Smooth muscle cell of the brain vasculature (primary cell): ENCODE results near the gene MRPS10.
"Not testable (repeated sequence)": the region's sequence is repeated elsewhere in the genome, so short reads cannot be mapped to it uniquely, and the experiment has no call there.

Experiments
- DNase-seq: peaks from one replicate; pipeline ENCODE4 v3.0.0-alpha.2; 2012; ENCODE audit warnings: low read depth, low spot score

The MRPS10 gene

DNA sequence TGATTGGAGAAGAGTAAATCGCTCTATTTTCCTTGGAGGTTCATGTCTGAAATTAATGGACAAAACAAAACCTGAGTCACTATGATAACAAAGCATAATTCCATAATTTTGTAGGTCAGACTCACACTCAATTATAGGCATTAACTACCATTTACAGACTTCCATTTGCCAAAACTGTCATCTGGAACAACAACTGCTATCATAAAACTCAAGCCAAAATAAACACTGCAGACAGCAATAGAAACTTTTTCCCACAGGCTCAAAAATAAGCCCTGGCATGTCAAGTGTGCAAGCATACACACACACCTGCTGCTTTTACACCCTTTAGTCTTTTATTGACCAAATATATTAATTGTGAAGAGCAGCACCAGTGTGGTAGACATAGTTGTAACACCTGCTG, 7.1 kb downstream of the MRPS10 start:
- DNase-seq: no peak

DNA sequence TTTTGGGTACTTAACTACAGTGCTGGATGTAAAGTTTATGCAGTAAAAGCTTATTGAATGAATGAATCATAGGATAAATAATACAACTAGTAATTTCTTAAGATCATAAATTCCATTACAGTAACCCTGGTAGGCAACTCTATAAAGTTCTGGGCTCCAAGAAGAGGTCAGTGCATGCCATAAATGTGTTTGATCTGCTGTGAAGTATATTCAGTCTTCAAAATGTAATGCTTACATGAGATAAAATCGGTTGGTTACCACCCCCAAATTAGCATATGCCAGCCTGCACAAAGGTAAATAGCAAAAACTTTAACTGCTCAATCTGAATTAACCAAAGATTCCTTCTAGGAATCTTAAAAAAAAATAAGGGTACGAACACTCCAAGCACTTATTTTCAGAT, 10.1 kb downstream of the MRPS10 start:
- not testable (repeated sequence) for DNase-seq

DNA sequence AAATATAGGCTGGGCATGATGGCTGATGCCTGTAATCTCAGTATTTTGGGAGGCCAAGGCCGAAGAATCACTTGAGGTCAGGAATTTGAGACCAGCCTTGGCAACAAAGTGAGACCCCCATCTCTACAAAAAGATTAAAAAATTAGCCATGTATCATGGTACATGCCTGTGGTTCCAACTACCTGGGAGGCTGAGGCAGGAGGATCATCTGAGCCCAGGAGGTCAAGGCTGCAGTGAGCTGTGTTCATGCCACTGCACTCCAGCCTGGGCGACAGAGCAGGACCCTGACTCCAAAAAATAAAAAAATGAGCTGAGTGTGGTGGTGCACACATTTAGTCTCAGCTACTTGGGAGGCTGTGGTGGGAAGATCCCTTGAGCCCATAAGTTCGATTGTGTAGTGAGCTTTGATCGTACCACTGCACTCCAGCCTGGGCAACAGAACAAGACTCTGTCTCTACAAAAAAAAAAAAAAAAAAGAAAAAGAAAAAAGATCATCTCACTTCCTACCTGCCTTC, 12.8 kb downstream of the MRPS10 start:
- DNase-seq: no peak

- no peak for DNase-seq
Measured at GRCh38 chr6:42203183-42203582, 14.5 kb downstream of the MRPS10 start.

- not testable (repeated sequence) for DNase-seq
Measured at GRCh38 chr6:42202131-42202915, 15.3 kb downstream of the MRPS10 start.

GRCh38 chr6:42201382-42201781, 16.3 kb downstream of the MRPS10 start:
- no peak for DNase-seq

GRCh38 chr6:42200035-42200434, 17.6 kb downstream of the MRPS10 start:
- no peak for DNase-seq

- no peak for DNase-seq
Measured at GRCh38 chr6:42199106-42199981, 18.3 kb downstream of the MRPS10 start.

GRCh38 chr6:42197555-42198362, 19.9 kb downstream of the MRPS10 start:
- no peak for DNase-seq

DNA sequence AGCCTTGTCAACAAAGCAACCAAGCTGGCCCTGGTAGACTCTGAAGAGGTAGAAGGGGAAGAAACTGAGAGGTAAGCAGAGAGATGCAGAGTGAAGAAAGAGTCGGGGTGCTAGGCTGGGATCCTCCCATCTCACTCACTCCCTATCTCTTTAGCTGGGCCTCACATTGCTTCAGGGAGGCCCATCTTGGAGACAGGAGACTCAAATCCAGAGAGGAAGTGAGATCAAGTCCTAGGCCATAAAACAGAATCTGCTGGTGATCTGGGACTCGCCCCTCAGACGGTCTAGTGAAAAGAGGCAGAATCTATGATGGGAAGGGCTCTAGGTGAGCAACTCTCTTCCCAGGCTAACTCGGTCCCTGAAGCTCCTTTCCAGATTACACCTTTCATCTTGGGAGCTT, 22.2 kb downstream of the MRPS10 start:
- DNase-seq: no peak

- DNase-seq: no peak
Measured at GRCh38 chr6:42194056-42194455, 23.6 kb downstream of the MRPS10 start.

- no peak for DNase-seq
Measured at GRCh38 chr6:42193491-42193894, 24.2 kb downstream of the MRPS10 start.

DNA sequence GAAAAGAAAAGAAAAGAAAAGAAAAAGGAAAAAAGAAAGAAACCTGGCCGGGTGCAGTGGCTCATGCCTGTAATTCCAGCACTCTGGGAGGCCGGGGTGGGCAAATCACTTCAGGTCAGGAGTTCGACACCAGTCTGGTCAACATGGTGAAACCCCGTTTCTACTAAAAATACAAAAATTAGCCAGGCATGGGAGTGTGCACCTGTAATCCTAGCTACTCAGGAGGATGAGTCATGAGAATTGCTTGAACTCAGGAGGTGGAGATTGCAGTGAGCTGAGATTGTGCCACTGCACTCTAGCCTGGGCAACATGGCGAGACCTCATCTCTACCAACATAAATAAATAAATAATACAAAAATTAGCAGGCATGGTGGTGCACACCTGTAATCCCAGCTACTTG, 25.3 kb downstream of the MRPS10 start:
- not testable (repeated sequence) for DNase-seq

- DNase-seq: no peak
Measured at GRCh38 chr6:42190554-42191183, 27.0 kb downstream of the MRPS10 start.

DNA sequence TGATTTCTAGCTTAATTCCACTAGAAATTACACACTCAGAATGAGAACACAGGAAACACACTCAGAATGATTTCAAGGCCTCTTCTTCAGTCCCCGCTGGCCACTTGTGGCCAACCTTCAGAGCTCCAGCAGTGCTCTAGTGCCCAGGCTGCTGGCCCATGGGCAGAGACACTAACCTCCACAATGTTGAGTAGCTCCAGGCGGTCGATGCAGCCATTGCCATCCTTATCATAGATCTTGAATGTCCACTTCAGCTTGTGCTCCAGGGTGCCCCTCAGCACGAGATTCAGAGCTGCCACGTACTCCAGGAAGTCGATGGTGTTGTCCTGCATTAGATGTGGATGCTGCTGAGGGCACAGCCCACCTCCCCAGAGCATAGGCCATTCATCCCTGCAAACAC, 29.3 kb downstream of the MRPS10 start:
- no peak for DNase-seq

DNA sequence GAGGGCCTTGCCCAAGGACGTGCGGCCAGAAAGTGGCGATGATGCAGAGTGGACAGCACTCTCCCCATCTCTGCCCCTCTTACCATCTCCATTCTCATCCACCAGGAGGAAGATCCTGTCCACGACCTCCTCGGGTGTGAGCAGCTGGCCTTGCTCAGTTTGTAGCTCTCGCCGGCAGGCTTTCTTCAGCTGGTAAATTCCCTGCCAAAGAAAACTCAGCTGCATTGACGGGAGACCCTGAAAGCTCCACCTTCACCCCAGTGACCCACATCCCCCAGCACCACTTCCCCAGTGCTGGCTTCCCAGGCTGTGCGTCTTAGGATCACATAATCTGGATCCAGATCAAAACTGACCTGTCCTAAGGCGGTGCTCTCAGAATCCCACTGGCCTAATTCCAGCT, 32.1 kb downstream of the MRPS10 start:
- DNase-seq: no peak

- DNase-seq: no peak
Measured at GRCh38 chr6:42184475-42184874, 33.2 kb downstream of the MRPS10 start.

GRCh38 chr6:42182101-42182500, 35.6 kb downstream of the MRPS10 start:
- DNase-seq: no peak

- no peak for DNase-seq
Measured at GRCh38 chr6:42179945-42180313, 37.7 kb downstream of the MRPS10 start.

GRCh38 chr6:42179261-42179944, 38.3 kb downstream of the MRPS10 start:
- no peak for DNase-seq
